Cardiac muscle cell (in vitro differentiated cells and primary cell): ENCODE data around the gene JOSD1. TPM values are rescaled to one million over a fixed set of nuclear protein-coding genes. Genes with fewer than 3 reads are reported as not detected.

Experiments
- DNase-seq, 2 donors: peaks; one replicate each; pipeline versions ENCODE4 v3.0.0 to v3.0.0-alpha.2; 2010 to 2017; ENCODE audit warnings: low read depth in 1 of 2, low spot score in 1 of 2
- H3K27ac ChIP-seq: fragments of 200-600 bp; sonication (generic); 2 replicates; pipeline ENCODE4 v1.5.1; 2016
- H3K27me3 ChIP-seq: fragments of 200-600 bp; sonication (generic); 2 replicates; pipeline ENCODE4 v1.6.0; 2016; ENCODE audit warnings: control low read depth
- H3K36me3 ChIP-seq: fragments of 200-600 bp; sonication (generic); 2 replicates; pipeline ENCODE4 v1.5.1; 2016; ENCODE audit warnings: control low read depth
- H3K4me1 ChIP-seq: fragments of 200-600 bp; sonication (generic); 2 replicates; pipeline ENCODE4 v1.8.1; 2017; ENCODE audit warnings: low read depth, mild to moderate bottlenecking, mixed run types
- H3K4me3 ChIP-seq: fragments of 200-600 bp; sonication (generic); 2 replicates; pipeline ENCODE4 v1.5.1; 2016; ENCODE audit warnings: mild to moderate bottlenecking
- H3K9me3 ChIP-seq: fragments of 200-600 bp; sonication (generic); 2 replicates; pipeline ENCODE4 v1.5.1; 2017; ENCODE audit warnings: low read depth, mild to moderate bottlenecking, control low read depth
- polyA plus RNA-seq: library from polyadenylated mRNA; unstranded; fragments of >200 nt; fragmentation: Nextera tagmentation; extraction: Ambion mirVana; gene quantifications from 2 replicates; pipeline ENCODE4 v1.2.1, GENCODE V29; 2016
- total RNA-seq: library from RNA; depleted of rRNA; stranded (reverse); fragments of >200 nt; gene quantifications from 2 replicates; pipeline ENCODE4 v1.2.3, GENCODE V29; 2016
- TF ChIP-seq, protein P1 (sequence below): IDR thresholded peaks from 2 replicates; pipeline ENCODE4 v1.5.1; 2012; ENCODE audit warnings: low read depth, mild to moderate bottlenecking, low read length

Gene JOSD1
- total and polyA plus RNA-seq, 2 experiments from 2014 or later = 4.4 to 41.0 TPM

DNA sequence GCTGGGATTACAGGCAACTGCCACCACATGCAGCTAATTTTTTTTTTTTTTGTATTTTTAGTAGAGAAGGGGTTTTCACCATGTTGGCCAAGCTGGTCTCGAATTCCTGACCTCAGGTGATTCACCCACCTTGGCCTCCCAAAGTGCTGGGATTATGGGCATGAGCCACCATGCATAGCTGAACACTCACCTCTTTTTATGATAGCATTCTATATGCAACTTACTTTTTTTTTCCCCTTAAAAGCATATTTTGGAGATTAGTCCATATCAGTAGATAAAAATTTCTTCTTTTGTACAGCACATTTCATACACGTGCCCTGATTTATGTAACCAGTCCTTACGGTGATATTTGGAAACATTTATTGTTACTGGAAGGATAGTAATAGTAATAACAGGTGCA, 19.6 kb upstream of the JOSD1 start:
- TF ChIP-seq, protein P1, sequence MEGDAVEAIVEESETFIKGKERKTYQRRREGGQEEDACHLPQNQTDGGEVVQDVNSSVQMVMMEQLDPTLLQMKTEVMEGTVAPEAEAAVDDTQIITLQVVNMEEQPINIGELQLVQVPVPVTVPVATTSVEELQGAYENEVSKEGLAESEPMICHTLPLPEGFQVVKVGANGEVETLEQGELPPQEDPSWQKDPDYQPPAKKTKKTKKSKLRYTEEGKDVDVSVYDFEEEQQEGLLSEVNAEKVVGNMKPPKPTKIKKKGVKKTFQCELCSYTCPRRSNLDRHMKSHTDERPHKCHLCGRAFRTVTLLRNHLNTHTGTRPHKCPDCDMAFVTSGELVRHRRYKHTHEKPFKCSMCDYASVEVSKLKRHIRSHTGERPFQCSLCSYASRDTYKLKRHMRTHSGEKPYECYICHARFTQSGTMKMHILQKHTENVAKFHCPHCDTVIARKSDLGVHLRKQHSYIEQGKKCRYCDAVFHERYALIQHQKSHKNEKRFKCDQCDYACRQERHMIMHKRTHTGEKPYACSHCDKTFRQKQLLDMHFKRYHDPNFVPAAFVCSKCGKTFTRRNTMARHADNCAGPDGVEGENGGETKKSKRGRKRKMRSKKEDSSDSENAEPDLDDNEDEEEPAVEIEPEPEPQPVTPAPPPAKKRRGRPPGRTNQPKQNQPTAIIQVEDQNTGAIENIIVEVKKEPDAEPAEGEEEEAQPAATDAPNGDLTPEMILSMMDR = no peak
- Histone ChIP-seq H3K9me3 (no peaks in the 10 kb centered on the region), H3K27me3 (no peaks in the 10 kb centered on the region), H3K4me3 (no peak overlapping the region), H3K27ac (no peak overlapping the region), H3K36me3 (peaks cover 45% of the 10 kb centered on the region), H3K4me1 (peaks cover under 1% of the 10 kb centered on the region)
- DNase-seq = no peak

DNA sequence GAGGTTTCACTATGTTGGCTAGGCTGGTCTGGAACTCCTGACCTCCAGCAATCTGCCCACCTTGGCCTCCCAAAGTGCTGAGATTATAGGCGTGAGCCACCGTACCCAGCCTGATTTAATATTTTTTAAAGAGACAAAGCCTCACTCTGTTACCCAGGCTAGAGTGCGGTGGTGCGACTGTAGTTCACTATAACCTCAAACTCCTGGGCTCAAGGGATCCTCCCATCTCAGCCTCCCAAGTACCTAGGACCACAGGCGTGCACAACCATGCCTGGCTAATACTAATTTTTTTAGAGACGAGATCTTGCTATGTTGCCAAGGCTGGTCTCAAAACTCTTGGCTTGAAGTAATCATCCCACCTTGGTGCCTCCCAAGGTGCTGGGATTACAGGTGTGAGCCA, 18.5 kb upstream of the JOSD1 start:
- no peak for DNase-seq
- H3K36me3 ChIP-seq = peaks cover 34% of the 10 kb centered on the region
- H3K27ac ChIP-seq = no peak overlapping the region
- TF ChIP-seq, protein P1 = no peak
- H3K4me3 ChIP-seq = no peak overlapping the region
- no peaks in the 10 kb centered on the region for H3K9me3 ChIP-seq
- no peaks in the 10 kb centered on the region for H3K27me3 ChIP-seq
- peaks cover 12% of the 10 kb centered on the region for H3K4me1 ChIP-seq

DNA sequence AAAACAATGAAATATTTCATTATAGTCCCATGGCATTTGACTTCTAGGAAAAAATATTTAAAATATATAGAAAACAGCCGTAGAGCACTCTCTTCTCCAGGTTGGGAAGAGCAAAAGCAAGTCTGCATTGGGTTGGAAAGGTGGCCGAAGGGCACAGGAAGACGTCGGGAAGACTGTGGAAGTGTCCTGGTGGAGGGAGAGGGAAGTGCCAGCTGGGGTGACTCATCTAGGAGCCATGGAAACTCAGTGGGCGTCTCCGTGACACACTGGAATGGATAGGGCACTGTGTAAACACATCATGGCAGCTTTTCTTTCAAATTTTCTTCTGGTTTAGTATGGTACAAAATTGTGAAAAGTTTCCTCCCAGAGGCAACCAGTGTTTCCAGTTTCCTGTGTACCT, 17.7 kb upstream of the JOSD1 start:
- Histone ChIP-seq H3K4me3 (no peak overlapping the region), H3K27ac (no peak overlapping the region), H3K36me3 (peaks cover 29% of the 10 kb centered on the region), H3K4me1 (peaks cover 20% of the 10 kb centered on the region), H3K9me3 (no peaks in the 10 kb centered on the region), H3K27me3 (no peaks in the 10 kb centered on the region)
- TF ChIP-seq, protein P1 = peak; percentile 59
- peak in 1 of 2 donors; percentile 80 for DNase-seq

DNA sequence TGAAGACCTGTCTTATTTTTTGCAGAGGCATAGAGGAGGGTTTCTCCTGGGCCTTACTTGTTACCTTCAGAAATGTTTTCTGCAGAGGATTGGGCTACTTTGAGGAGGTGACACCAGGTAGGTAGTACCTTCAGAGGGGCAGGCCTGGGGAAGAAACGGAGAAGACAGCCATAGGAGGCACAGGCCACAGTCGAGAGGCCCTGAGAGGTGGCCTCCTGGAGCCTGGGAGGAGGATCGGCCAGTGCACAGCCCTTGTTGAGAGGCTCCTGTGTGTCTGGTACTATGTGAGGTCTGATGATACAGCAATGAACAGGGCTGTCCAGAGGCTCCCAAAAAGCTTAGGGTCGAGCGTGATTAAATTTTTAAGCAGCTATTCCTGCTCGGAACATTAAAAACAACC, 16.5 kb upstream of the JOSD1 start:
- Histone ChIP-seq H3K4me1 (peaks cover 32% of the 10 kb centered on the region), H3K9me3 (no peaks in the 10 kb centered on the region), H3K27me3 (no peaks in the 10 kb centered on the region), H3K4me3 (no peak overlapping the region), H3K36me3 (peaks cover 19% of the 10 kb centered on the region), H3K27ac (no peak overlapping the region)
- DNase-seq = no peak
- TF ChIP-seq, protein P1 = no peak

DNA sequence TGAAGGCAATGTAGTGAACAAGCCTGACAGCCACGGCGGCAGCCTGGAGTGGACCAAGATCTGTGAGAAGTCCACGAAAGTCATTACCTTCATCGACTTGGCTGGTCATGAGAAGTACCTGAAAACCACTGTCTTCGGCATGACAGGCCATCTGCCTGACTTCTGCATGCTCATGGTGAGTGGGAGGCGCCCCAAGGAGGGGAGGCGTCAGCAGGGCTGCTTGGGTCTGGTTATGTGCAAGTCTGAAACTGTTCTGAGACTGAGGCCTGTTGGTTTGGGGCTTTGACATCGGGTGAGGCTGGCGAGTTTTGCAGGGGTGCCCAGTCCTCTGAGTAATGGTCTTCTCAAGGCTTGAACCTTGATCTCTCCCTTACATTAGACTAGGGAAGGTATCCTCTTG, 16.1 kb upstream of the JOSD1 start:
- Histone ChIP-seq H3K27me3 (no peaks in the 10 kb centered on the region), H3K4me3 (no peak overlapping the region), H3K4me1 (peaks cover 36% of the 10 kb centered on the region), H3K27ac (no peak overlapping the region), H3K36me3 (peaks cover 14% of the 10 kb centered on the region), H3K9me3 (no peaks in the 10 kb centered on the region)
- DNase-seq = no peak
- TF ChIP-seq, protein P1 = no peak

DNA sequence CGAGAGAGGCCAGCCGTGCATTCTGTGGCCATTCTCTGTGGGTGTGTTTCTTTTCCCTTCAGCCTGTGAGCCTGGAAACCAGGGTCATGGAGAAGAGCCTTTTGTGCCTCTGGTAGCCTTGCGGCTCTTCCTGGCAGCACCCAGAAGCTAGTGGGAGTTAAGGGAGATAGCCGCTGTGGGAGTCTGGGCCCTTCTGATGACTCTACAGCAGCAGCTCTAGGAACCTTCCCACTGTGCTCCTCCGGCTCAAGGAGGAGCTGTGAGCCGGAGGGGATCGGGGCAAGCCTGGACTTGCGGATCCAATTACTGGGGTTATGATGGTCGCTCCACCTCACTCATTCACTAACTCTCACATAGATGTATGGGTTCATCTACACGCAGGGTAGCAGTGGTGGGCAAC, 15.5 kb upstream of the JOSD1 start:
- peaks cover 16% of the 10 kb centered on the region for H3K36me3 ChIP-seq
- H3K27ac ChIP-seq = no peak overlapping the region
- TF ChIP-seq, protein P1 = no peak

More for the DNA sequence above, 15.5 kb upstream of the JOSD1 start:
- Histone ChIP-seq H3K27me3 (no peaks in the 10 kb centered on the region), H3K9me3 (no peaks in the 10 kb centered on the region), H3K4me1 (peaks cover 36% of the 10 kb centered on the region), H3K4me3 (no peak overlapping the region)
- no peak for DNase-seq
